TTC549 (cell line): ENCODE measurements around the gene KCNMA1.
"Not testable (repeated sequence)": the region's sequence is repeated elsewhere in the genome, so short reads cannot be mapped to it uniquely, and the experiment has no call there.

ENCODE experiments used
- FAIRE-seq: peaks from 2 replicates; lab custom pipeline; 2012; peaks lifted over from hg19 to GRCh38; lab: Jason Lieb, UNC

The KCNMA1 gene

GRCh38 chr10:77390481-77390891 lies 247.1 kb downstream of the KCNMA1 start:
- no peak for FAIRE-seq

- no peak for FAIRE-seq
These were observed 249.0 kb downstream of the KCNMA1 start for GRCh38 chr10:77388571-77389100.

DNA sequence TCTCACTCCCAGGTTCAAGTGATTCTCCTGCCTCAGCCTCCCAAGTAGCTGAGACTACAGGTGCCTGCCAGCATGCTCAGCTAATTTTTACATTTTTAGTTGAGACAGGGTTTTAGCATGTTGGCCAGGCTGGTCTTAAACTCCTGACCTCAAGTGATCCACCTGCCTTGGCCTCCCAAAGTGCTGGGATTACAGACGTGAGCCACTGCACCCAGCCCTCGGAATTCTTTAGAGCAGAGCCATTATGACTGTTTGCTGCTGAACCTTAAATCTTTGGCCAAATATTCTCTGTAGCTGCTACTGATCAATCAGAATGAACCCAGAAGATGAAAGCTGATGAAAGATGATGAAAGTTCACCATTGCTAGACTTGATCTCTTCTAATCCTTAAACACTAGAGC lies 249.9 kb downstream of the KCNMA1 start:
- not testable (repeated sequence) for FAIRE-seq

DNA sequence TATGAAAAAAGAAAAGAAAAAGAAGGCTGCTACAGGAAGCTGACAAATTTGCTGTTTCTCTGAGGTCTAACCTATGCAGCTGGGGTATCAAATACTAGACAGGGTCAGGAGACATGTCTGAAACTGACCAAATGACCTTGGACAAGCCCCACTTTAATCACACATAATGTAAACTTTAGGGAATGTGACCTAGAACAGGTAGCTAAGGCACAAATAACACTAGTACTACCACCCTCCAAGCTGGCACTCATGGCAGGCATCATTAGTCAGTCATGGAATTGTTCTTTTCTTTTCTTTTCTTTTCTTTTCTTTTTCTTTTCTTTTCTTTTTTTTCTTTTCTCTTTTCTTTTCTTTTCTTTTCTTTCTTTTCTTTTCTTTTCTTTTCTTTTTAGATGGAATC lies 250.4 kb downstream of the KCNMA1 start:
- FAIRE-seq: no peak

GRCh38 chr10:77386838-77387237 lies 250.8 kb downstream of the KCNMA1 start:
- no peak for FAIRE-seq

GRCh38 chr10:77386365-77386764 lies 251.2 kb downstream of the KCNMA1 start:
- FAIRE-seq: no peak

DNA sequence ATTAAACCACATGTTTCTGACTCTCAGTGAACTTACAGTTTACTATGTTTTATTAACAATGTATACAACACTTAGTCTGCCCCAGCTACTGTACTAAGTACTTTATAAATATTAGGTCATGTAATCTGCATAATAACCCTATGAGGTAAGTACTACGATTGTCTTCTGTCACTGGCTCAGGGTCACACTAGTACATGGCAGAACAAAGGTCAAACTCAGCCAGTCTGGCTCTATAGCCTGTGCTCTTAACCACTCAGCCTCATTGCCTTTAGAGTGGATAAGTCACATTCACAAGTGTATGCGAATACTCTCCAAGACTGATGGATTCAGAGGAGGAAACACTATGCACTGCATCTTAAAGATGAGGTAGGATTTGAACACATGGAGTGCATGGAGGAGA lies 252.3 kb downstream of the KCNMA1 start:
- no peak for FAIRE-seq

GRCh38 chr10:77383861-77384553 lies 253.6 kb downstream of the KCNMA1 start:
- no peak for FAIRE-seq

- no peak for FAIRE-seq
These were observed 255.9 kb downstream of the KCNMA1 start for GRCh38 chr10:77381750-77382149.

DNA sequence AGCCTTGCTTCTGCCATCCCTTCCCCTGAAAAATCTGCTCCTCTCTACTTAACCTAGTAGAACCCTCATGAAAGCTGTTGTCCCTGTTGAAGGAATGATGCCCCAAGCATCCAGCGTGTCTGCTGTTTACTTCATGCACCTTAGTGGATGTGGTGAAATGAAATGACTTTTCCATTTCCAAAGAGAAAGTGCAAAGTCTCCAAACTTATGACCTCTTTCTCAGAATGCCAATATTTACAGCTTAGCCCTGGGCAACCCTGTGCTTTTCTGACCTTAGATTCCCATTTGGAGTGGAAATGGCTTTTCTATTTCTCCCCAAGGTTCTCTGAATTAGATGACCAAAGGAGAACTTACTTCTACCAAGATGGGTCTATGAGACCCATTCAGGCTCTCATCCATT lies 256.9 kb downstream of the KCNMA1 start:
- FAIRE-seq: no peak

- no peak for FAIRE-seq
These were observed 257.4 kb downstream of the KCNMA1 start for GRCh38 chr10:77380191-77380590.

DNA sequence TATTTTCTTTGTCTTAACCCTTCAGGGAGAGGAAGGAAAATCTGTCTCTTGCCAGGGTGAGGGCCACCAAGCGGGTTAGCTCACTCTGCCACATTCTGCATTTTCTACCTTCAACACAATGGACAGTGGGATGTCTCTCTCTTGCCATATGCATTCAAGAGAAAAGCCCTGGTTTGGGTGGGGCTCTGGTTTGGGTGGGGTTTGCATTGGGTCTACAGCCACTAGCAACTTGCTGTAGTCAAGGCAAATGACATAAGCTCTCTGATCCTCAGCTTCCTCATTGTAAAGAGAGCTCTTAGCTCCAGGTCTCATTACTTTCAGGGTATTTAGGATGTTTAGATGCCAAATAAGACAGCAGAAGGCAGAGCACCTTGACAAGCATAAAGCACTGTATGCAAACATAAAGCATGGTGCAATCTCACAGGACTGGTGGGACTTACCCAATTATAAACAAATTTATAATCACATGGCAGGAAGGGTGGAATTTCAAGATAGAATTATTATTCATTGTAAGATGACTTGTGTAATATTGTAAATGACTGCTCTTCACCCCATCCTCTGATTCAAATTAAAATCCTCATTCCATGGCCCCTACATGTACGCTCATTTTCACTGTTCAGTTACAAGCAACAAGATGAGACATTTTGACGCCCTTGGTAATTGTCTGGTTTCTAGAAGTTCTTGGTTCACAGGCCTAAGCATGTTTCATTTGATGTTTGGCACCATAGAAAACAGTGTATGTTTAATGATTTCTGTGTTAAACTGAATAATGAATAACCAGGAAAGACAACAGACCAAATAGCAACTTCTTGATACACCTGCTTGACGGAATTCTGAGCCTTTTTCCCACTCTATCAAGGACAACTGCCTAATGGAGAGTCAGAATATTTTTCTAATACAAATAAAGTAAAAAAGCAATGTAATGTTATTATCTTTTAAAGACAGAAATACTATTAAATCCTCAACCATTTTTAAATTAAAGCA lies 258.9 kb downstream of the KCNMA1 start:
- FAIRE-seq: no peak

DNA sequence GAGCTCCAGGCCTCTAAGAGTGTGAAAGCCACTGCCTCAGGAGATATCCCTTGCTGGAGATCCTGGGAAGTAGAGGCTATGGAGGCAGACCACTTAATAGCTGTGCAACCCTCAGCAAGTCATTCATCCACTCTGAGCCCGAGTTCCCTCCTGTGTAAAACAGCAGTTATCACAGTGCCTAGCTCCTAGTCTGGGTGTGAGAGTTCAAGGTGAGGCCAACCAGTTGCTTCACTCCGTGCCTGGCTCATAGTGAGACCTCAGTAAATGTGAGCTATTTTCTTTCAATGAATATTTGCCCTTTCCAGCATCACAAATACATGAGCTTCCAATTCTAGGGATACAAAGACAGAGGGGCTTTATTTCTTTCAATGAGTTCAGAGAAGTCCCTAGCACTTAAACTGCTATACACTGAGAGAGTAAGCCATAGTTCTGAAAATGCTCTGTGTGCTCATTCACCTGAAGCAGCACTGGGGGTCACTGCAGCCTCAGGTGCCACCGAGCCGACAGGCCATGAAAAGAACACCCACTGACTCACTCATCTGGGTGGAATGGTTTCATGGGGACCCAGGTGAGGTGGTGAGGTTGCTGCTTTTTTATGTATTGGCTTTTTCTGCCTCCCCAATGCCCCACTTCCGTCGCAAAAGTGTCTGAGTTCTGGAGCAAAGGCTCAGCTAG lies 259.8 kb downstream of the KCNMA1 start:
- no peak for FAIRE-seq

- no peak for FAIRE-seq
These were observed 260.6 kb downstream of the KCNMA1 start for GRCh38 chr10:77377034-77377433.

GRCh38 chr10:77374189-77374656 lies 263.4 kb downstream of the KCNMA1 start:
- no peak for FAIRE-seq

- no peak for FAIRE-seq
These were observed 265.5 kb downstream of the KCNMA1 start for GRCh38 chr10:77371848-77372799.

GRCh38 chr10:77371421-77371820 lies 266.2 kb downstream of the KCNMA1 start:
- FAIRE-seq: no peak

DNA sequence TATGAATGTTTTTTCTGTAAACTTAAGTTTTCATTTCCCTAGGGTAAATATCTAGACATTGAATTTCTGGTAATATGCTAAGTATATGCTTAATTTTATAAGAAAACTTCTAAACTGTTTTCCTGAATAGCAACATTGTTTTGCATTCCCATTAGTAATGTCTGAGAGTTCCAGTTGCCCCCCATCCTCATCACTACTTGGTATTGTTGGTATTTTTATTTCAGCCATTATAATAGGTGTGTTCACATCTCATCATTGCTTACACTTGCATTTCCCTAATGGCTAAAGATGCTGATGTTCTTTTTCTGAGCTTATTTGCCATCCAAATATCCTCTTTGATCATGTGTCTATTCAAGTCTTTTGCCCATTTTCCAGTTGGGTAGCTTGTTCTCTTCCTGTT lies 269.6 kb downstream of the KCNMA1 start:
- no peak for FAIRE-seq

DNA sequence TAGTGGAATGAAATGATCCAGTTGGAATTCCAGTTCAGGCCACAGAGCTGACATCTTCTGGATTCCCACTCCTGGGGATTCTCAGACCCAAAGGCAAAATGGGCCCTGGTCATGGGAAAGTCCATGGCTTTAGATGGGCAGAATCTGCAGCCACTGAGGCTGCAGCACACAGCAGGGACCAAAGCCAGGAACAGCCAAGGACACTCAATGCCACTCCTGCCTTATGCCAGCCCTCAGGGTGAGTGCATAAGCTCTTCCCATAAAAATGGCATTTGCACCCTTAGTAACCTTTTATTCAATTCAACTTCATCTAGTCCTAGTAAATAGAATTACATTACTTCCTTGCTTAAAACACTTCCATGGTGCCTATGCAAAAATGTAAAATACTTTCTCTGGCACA lies 274.4 kb downstream of the KCNMA1 start:
- FAIRE-seq: no peak

- FAIRE-seq: no peak
These were observed 275.8 kb downstream of the KCNMA1 start for GRCh38 chr10:77361831-77362230.

DNA sequence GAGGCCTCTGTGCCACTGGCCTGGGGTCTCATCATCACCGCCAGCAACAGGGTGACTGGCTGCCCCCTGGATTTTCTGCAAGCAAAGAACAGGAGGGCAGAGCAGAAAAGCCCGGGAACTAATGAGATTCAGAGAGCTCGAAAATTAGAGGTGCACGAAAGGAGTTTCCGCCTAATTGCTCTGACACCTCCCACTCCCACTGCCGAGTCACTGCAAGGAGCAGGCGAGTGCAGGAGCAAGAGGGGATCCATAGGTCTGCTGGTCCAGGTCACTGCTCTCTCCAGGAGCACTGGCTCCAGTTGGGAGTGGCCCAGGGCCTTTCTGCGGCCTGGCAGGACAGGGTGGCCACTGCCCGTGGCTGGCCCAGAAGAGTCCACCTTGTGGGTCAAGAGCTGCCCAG lies 276.2 kb downstream of the KCNMA1 start:
- no peak for FAIRE-seq
